IMR-90 (cell line): ENCODE measurements around the gene MRPL3. TPM values are rescaled to one million over a fixed set of nuclear protein-coding genes. Genes with fewer than 3 reads are reported as not detected.

Source experiments
- ATAC-seq: fragments of 200-7000 bp; cut with Tn5 transposase; 2 replicates; pipeline ENCODE4 v1.9.1; 2020; ENCODE audit warnings: low read depth, mild to moderate bottlenecking, moderate library complexity
- BruUV-seq: library from RNA; stranded (reverse); fragments of 400-500 nt; replicated peaks from 2 replicates; lab custom pipeline; 2021; lab: Mats Ljungman, UMichigan
- CTCF ChIA-PET: fragments of 300-600 bp; formaldehyde crosslinking; extraction: SDS; loops from one replicate; lab custom pipeline; 2021; ENCODE audit warnings: antibody characterized with exemption; lab: Yijun Ruan, JAX
- POLR2A ChIA-PET: fragments of 300-600 bp; sonication (Branson Sonifier 250); formaldehyde crosslinking; loops from one replicate; lab custom pipeline; 2022; ENCODE audit warnings: antibody characterized with exemption; ENCODE audit not compliant: unreplicated experiment; lab: Charles Lee
- DNase-seq: peaks from one replicate; pipeline ENCODE4 v3.0.0; 2013
- H2AFZ ChIP-seq: replicated peaks from 2 replicates; pipeline ENCODE3; 2013; ENCODE audit warnings: low read length, mild to moderate bottlenecking; ENCODE audit not compliant: poor library complexity
- H2AK5ac ChIP-seq: 2 replicates; pipeline ENCODE4 v1.6.1; 2013; ENCODE audit warnings: low read depth, low read length, inconsistent platforms
- H2AK9ac ChIP-seq: replicated peaks from 2 replicates; pipeline ENCODE3; 2013; ENCODE audit warnings: mild to moderate bottlenecking, low read depth, low read length, moderate library complexity; ENCODE audit not compliant: poor library complexity
- H2BK120ac ChIP-seq: 2 replicates; pipeline ENCODE4 v1.6.1; 2013; ENCODE audit warnings: low read depth, low read length, inconsistent platforms
- H2BK15ac ChIP-seq: 3 replicates; pipeline ENCODE4 v1.6.1; 2013; ENCODE audit warnings: low read depth, low read length, inconsistent platforms
- H2BK20ac ChIP-seq: 2 replicates; pipeline ENCODE4 v1.6.1; 2013; ENCODE audit warnings: low read depth, mild to moderate bottlenecking, inconsistent platforms, low read length, moderate library complexity
- H2BK5ac ChIP-seq: 2 replicates; pipeline ENCODE4 v1.6.1; 2013; ENCODE audit warnings: mild to moderate bottlenecking, low read depth, low read length, inconsistent platforms; ENCODE audit not compliant: poor library complexity, severe bottlenecking
- H3K14ac ChIP-seq: replicated peaks from 2 replicates; pipeline ENCODE4 v1.6.1; 2013; ENCODE audit warnings: low read depth, low read length, inconsistent platforms
- H3K18ac ChIP-seq: 2 replicates; pipeline ENCODE4 v1.6.1; 2013; ENCODE audit warnings: low read depth, low read length, control low read depth
- H3K23ac ChIP-seq: 2 replicates; pipeline ENCODE4 v1.6.1; 2013; ENCODE audit warnings: low read depth, low read length, inconsistent platforms
- H3K27ac ChIP-seq: 2 replicates; pipeline ENCODE4 v1.5.1; 2013; ENCODE audit warnings: mild to moderate bottlenecking, control low read depth, low read length; ENCODE audit not compliant: insufficient read depth
- H3K27me3 ChIP-seq: 2 replicates; pipeline ENCODE4 v1.6.1; 2013; ENCODE audit warnings: low read length; ENCODE audit not compliant: control insufficient read depth, insufficient read depth
- H3K36me3 ChIP-seq: 2 replicates; pipeline ENCODE4 v1.6.1; 2013; ENCODE audit warnings: low read length, mixed read lengths; ENCODE audit not compliant: control insufficient read depth, insufficient read depth
- H3K4ac ChIP-seq: 2 replicates; pipeline ENCODE4 v1.6.1; 2013; ENCODE audit warnings: low read depth, low read length, inconsistent platforms
- H3K4me1 ChIP-seq: 2 replicates; pipeline ENCODE4 v1.6.1; 2013; ENCODE audit warnings: low read length, mixed read lengths; ENCODE audit not compliant: control insufficient read depth, insufficient read depth
- H3K4me2 ChIP-seq: 2 replicates; pipeline ENCODE4 v1.6.1; 2013; ENCODE audit warnings: low read depth, mild to moderate bottlenecking, control low read depth, low read length, moderate library complexity
- H3K4me3 ChIP-seq: 2 replicates; pipeline ENCODE4 v1.5.1; 2013; ENCODE audit warnings: low read depth, mild to moderate bottlenecking, control low read depth, low read length, moderate library complexity; ENCODE audit not compliant: insufficient read depth
- H3K56ac ChIP-seq: 2 replicates; pipeline ENCODE4 v1.6.1; 2013; ENCODE audit warnings: low read length, inconsistent platforms; ENCODE audit not compliant: insufficient read depth; ENCODE audit errors: extremely low read depth
- H3K79me1 ChIP-seq, 2 experiments: 2 replicates each; pipeline ENCODE4 v1.6.1; 2013; ENCODE audit warnings: low read length in 2 of 2, inconsistent platforms in 1 of 2, low read depth in 1 of 2
- H3K9ac ChIP-seq: 2 replicates; pipeline ENCODE4 v1.6.1; 2013; ENCODE audit warnings: low read depth, low read length, control low read depth
- H3K9me1 ChIP-seq: 2 replicates; pipeline ENCODE4 v1.6.1; 2013; ENCODE audit warnings: low read length, inconsistent platforms; ENCODE audit not compliant: insufficient read depth
- H3K9me3 ChIP-seq: 2 replicates; pipeline ENCODE4 v1.6.1; 2013; ENCODE audit warnings: low read length; ENCODE audit not compliant: control insufficient read depth, insufficient read depth
- H4K20me1 ChIP-seq: 2 replicates; pipeline ENCODE4 v1.6.1; 2013; ENCODE audit warnings: low read length, inconsistent platforms; ENCODE audit not compliant: insufficient read depth
- H4K5ac ChIP-seq: 2 replicates; pipeline ENCODE4 v1.6.1; 2013; ENCODE audit warnings: mild to moderate bottlenecking, low read depth, low read length, control low read depth
- H4K8ac ChIP-seq, 2 experiments: 2 replicates each; pipeline ENCODE4 v1.6.1; 2013; ENCODE audit warnings: low read depth in 2 of 2, low read length in 2 of 2, control low read depth in 1 of 2, inconsistent platforms in 1 of 2
- H4K91ac ChIP-seq: 2 replicates; pipeline ENCODE4 v1.6.1; 2013; ENCODE audit warnings: low read depth, low read length, inconsistent platforms; ENCODE audit not compliant: insufficient read depth
- CHD1 ChIP-seq: IDR thresholded peaks from 2 replicates; pipeline ENCODE4 v1.6.1; 2012; ENCODE audit warnings: low read depth, low read length, improper control_type of control experiment
- MAFK ChIP-seq: IDR thresholded peaks from 2 replicates; pipeline ENCODE4 v1.6.1; 2012; ENCODE audit warnings: low read depth, low read length, improper control_type of control experiment
- MAZ ChIP-seq: IDR thresholded peaks from 2 replicates; pipeline ENCODE4 v1.6.1; 2012; ENCODE audit warnings: low read depth, mild to moderate bottlenecking, low read length, improper control_type of control experiment, moderate library complexity, borderline replicate concordance
- RFX5 ChIP-seq: IDR thresholded peaks from 2 replicates; pipeline ENCODE4 v1.8.0; 2012; ENCODE audit warnings: low read depth, mild to moderate bottlenecking, low read length, moderate library complexity
- SMC3 ChIP-seq: fragments of 150-350 bp; IDR thresholded peaks from 2 replicates; pipeline ENCODE4 v1.6.1; 2016; ENCODE audit warnings: low read depth, mild to moderate bottlenecking, antibody characterized with exemption, low read length, moderate library complexity
- WGBS, 2 experiments: methylation state at CpG; one replicate each; pipeline versions ENCODE4 v1.1.5 to v1.1.7; 2013; ENCODE audit warnings: missing lambda C conversion rate in 2 of 2; ENCODE audit not compliant: insufficient read length in 1 of 2; ENCODE audit errors: extremely low coverage in 2 of 2; 5-methylcytosine and 5-hydroxymethylcytosine counted together
- dilution Hi-C: fragments of 300-500 bp; cut with HindIII; formaldehyde crosslinking; loops from one replicate; pipeline ENCODE4 v1.14.3; 2018; ENCODE audit warnings: low sequenced_read_pairs; ENCODE audit not compliant: unreplicated experiment
- in situ Hi-C: fragments of 300-500 bp; cut with MboI; formaldehyde crosslinking; loops from 3 replicates; pipeline ENCODE4 v1.14.3; 2019; ENCODE audit warnings: low sequenced_read_pairs, inconsistent platforms, mixed read lengths
- intact Hi-C: fragments of 100-400 bp; cut with micrococcal nuclease; formaldehyde crosslinking; loops from 2 replicates; pipeline ENCODE4 v1.10.0; 2022
- polyA plus RNA-seq, 3 experiments: library from polyadenylated mRNA; depleted of rRNA; stranded (reverse); fragments of >200 nt; gene quantifications; 2 replicates each; pipeline ENCODE4 v1.2.3, GENCODE V29; 2012; ENCODE audit warnings: low replicate concordance in 1 of 3
- total RNA-seq: library from RNA; depleted of rRNA; stranded (reverse); fragments of >200 nt; gene quantifications from 2 replicates; pipeline ENCODE4 v1.2.3, GENCODE V29; 2012
- TF ChIP-seq, protein P1 (sequence below): conservative IDR thresholded peaks from 2 replicates; pipeline ENCODE4 v1.5.1; 2012; ENCODE audit warnings: mild to moderate bottlenecking, low read depth, low read length, improper control_type of control experiment

Gene MRPL3
- total and polyA plus RNA-seq, 2 of the 4 experiments (the other 2 are of a cell fraction): 107 to 206 TPM

DNA sequence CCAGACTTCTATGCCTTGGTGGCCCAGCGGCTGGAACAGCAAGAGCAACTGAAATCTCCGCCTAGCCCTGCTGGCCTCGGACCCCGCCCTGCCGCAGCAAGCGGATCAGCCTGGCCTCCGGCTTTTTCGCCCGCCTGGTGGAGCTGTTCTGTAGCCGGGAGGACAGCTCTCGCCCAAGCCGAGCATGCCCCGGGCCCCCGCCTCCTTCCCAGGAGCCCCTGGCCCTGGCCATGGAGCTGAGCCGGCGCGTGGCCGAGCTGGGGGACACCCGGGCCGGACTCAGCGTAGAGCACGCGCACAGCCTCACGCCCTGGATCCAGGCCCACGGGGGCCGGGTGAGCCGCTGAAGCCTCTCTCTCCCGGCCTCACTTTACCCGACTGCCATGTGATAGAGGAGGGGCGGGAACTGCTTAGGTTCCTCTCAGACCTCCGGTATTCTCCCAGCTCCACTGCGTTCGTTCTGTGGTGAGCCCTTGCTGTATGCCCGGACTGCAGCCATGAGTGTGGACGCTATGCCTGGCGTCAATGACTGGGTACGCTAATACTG is 24.1 kb upstream of the MRPL3 start:
- Histone ChIP-seq H4K5ac (no peak overlapping the region), H3K14ac (no peak overlapping the region), H3K4ac (no peak overlapping the region), H3K56ac (no peak overlapping the region), H2AK9ac (no peak overlapping the region), H2BK5ac (no peak overlapping the region), H3K9me1 (no peaks in the 10 kb centered on the region), H3K4me2 (peak overlapping the region; percentile 74), H2AK5ac (no peak overlapping the region), H3K79me1 (no peaks in the 10 kb centered on the region), H3K36me3 (no peaks in the 10 kb centered on the region), H2BK15ac (no peak overlapping the region), H2AFZ (peak overlapping the region; percentile 83), H2BK120ac (no peak overlapping the region), H3K27ac (no peak overlapping the region), H3K23ac (no peak overlapping the region), H4K91ac (no peak overlapping the region), H3K9ac (peak overlapping the region; percentile 23; the same call in 1 of the 2 replicates), H3K18ac (no peak overlapping the region), H3K9me3 (no peaks in the 10 kb centered on the region), H2BK20ac (no peak overlapping the region), H4K20me1 (no peaks in the 10 kb centered on the region), H3K4me3 (peak overlapping the region; percentile 22), H4K8ac (no peak overlapping the region; a peak in 1 of 4 replicates), H3K4me1 (no peaks in the 10 kb centered on the region), H3K27me3 (no peaks in the 10 kb centered on the region)
- in situ Hi-C loops: no loop called here
- dilution Hi-C loops: no loop called here
- no TSS peak for BruUV-seq
- CTCF ChIA-PET: no interaction called here
- POLR2A ChIA-PET: no interaction called here
- DNase-seq: peak; percentile 19
- intact Hi-C loops: no loop called here
- peak; percentile 97 for ATAC-seq
- 0% methylated on average over 1 of the region's 37 CpGs; no CpG with 5 or more reads in 1 of the 2 experiments for WGBS, 2 experiments
- no peak for TF ChIP-seq RFX5
- no peak for TF ChIP-seq CHD1
- TF ChIP-seq SMC3: peak; percentile 11; the same call in 1 of the 2 replicates
- TF ChIP-seq, protein P1, sequence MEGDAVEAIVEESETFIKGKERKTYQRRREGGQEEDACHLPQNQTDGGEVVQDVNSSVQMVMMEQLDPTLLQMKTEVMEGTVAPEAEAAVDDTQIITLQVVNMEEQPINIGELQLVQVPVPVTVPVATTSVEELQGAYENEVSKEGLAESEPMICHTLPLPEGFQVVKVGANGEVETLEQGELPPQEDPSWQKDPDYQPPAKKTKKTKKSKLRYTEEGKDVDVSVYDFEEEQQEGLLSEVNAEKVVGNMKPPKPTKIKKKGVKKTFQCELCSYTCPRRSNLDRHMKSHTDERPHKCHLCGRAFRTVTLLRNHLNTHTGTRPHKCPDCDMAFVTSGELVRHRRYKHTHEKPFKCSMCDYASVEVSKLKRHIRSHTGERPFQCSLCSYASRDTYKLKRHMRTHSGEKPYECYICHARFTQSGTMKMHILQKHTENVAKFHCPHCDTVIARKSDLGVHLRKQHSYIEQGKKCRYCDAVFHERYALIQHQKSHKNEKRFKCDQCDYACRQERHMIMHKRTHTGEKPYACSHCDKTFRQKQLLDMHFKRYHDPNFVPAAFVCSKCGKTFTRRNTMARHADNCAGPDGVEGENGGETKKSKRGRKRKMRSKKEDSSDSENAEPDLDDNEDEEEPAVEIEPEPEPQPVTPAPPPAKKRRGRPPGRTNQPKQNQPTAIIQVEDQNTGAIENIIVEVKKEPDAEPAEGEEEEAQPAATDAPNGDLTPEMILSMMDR: peak; percentile 37
- peak; percentile 9; the same call in 1 of the 2 replicates for TF ChIP-seq MAZ
- no peak for TF ChIP-seq MAFK
